PC-3 (cell line): Measurements from ENCODE around the gene ORAI2.

Experiments used
- EZH2 ChIP-seq: fragments of 300-600 bp; sonication (generic); IDR thresholded peaks from one replicate; pipeline ENCODE4 v1.6.1; 2017; ENCODE audit warnings: antibody characterized with exemption, mild to moderate bottlenecking, low read length; ENCODE audit not compliant: unreplicated experiment
- EZH2phosphoT487 ChIP-seq: fragments of 300-600 bp; sonication (generic); IDR thresholded peaks from 2 replicates; pipeline ENCODE4 v1.6.1; 2018; ENCODE audit warnings: mild to moderate bottlenecking, antibody characterized with exemption, low read length, borderline replicate concordance
- TF ChIP-seq, protein P1 (sequence below): fragments of 300-600 bp; sonication (generic); conservative IDR thresholded peaks from 2 replicates; pipeline ENCODE4 v1.5.1; 2017; ENCODE audit warnings: antibody characterized with exemption, low read depth, mild to moderate bottlenecking, low read length

DNA sequence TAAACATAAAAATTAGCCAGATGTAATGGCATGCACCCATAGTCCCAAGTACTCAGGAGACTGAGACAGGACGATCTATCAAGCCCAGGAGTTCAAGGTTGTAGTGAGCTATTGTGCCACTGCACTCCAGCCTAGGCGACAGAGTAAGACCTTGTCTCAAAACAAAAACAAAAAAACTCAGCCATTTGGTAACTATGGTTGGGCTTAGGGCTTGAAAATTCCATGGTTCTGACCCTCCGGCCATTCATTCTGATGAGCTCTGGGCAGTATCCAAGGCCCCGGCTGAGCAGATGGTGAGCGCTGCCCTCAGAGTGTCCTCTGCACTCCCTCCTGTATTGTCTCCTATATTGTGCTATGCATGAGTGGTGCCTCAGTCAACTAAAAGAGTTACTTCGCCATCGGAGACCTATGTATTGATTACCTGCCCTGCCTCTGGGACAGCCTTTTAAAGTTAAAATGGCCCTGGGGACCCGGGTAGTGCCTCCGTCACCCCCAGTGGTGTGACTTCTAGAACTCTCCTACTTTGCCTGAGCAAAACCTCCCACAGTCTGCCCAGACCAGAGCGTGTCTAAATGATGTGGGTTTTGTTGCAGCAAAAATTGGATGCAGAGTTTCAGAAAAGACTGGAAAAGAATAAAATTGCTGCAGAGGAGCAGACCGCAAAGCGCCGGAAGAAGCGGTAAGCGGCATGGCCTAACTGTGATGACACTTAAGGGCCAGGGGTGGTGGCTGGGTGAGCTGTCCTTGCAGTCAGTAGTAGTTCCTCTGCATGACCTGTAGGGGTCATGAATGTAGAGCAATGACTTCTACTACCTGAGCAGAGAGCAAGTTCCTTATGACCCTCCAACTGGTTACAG lies 29.1 kb upstream of the ORAI2 start:
- TF ChIP-seq, protein P1, sequence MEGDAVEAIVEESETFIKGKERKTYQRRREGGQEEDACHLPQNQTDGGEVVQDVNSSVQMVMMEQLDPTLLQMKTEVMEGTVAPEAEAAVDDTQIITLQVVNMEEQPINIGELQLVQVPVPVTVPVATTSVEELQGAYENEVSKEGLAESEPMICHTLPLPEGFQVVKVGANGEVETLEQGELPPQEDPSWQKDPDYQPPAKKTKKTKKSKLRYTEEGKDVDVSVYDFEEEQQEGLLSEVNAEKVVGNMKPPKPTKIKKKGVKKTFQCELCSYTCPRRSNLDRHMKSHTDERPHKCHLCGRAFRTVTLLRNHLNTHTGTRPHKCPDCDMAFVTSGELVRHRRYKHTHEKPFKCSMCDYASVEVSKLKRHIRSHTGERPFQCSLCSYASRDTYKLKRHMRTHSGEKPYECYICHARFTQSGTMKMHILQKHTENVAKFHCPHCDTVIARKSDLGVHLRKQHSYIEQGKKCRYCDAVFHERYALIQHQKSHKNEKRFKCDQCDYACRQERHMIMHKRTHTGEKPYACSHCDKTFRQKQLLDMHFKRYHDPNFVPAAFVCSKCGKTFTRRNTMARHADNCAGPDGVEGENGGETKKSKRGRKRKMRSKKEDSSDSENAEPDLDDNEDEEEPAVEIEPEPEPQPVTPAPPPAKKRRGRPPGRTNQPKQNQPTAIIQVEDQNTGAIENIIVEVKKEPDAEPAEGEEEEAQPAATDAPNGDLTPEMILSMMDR: peak; percentile 57
- TF ChIP-seq EZH2phosphoT487: no peak
- no peak for TF ChIP-seq EZH2
